IPS-20b (cell line): ENCODE data around the gene PPP1R13B.

ENCODE experiments used
- H3K27ac ChIP-seq: one replicate; pipeline ENCODE4 v1.5.1; 2013; ENCODE audit warnings: low read length
- H3K27me3 ChIP-seq: 2 replicates; pipeline ENCODE4 v1.6.1; 2013; ENCODE audit warnings: mild to moderate bottlenecking, low read length, inconsistent platforms; ENCODE audit not compliant: insufficient read depth
- H3K36me3 ChIP-seq: 2 replicates; pipeline ENCODE4 v1.6.1; 2013; ENCODE audit warnings: low read depth, mild to moderate bottlenecking, inconsistent platforms, low read length, moderate library complexity; ENCODE audit not compliant: insufficient read depth
- H3K4me1 ChIP-seq: 2 replicates; pipeline ENCODE4 v1.6.1; 2013; ENCODE audit warnings: mild to moderate bottlenecking, control low read depth, inconsistent platforms, low read length, moderate library complexity; ENCODE audit not compliant: insufficient read depth
- H3K4me3 ChIP-seq: 2 replicates; pipeline ENCODE4 v1.5.1; 2013; ENCODE audit warnings: mild to moderate bottlenecking, low read length, inconsistent platforms
- H3K9ac ChIP-seq: 2 replicates; pipeline ENCODE4 v1.6.1; 2013; ENCODE audit warnings: low read depth, mild to moderate bottlenecking, inconsistent platforms, low read length, moderate library complexity
- H3K9me3 ChIP-seq: 2 replicates; pipeline ENCODE4 v1.6.1; 2013; ENCODE audit warnings: mild to moderate bottlenecking, low read depth, low read length, inconsistent platforms; ENCODE audit not compliant: insufficient read depth

Gene PPP1R13B

GRCh38 chr14:103735439-103735814, 111.9 kb downstream of the PPP1R13B start:
- Histone ChIP-seq H3K9ac (no peak overlapping the region), H3K27me3 (no peaks in the 10 kb centered on the region), H3K36me3 (peaks cover 16% of the 10 kb centered on the region; the same call in 1 of the 2 replicates), H3K27ac (no peak overlapping the region), H3K4me3 (no peak overlapping the region), H3K9me3 (no peaks in the 10 kb centered on the region), H3K4me1 (0 out of 2 replicates have a peak, but pooled peaks cover 2% of the 10 kb centered on the region)

DNA sequence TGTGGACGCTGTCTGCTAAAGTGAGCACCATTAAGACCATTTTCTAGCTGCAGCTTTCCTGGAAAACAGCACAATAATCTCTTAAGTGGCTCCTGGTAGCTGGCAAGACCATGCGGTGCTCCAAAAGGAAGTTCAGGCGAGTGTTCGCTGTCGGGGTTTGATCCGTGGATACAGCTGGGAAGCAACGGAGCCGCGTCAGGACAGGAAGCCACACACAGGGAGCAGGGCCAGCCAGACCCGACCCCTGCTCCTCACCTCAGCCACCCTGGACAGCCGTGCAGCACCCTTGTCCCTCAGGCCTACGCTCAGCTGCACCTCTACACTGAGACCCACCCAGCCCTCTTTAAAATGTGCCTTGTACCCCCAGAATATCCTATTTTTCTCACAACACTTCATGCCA, 112.4 kb downstream of the PPP1R13B start:
- no peak overlapping the region for H3K4me3 ChIP-seq
- no peak overlapping the region for H3K9ac ChIP-seq
- H3K27ac ChIP-seq: no peak overlapping the region
- 0 out of 2 replicates have a peak, but pooled peaks cover 2% of the 10 kb centered on the region for H3K4me1 ChIP-seq
- no peaks in the 10 kb centered on the region for H3K9me3 ChIP-seq
- H3K36me3 ChIP-seq: peaks cover 19% of the 10 kb centered on the region
- no peaks in the 10 kb centered on the region for H3K27me3 ChIP-seq

- Histone ChIP-seq H3K4me3 (no peak overlapping the region), H3K36me3 (peaks cover 27% of the 10 kb centered on the region), H3K9ac (no peak overlapping the region), H3K9me3 (no peaks in the 10 kb centered on the region), H3K4me1 (no peaks in the 10 kb centered on the region), H3K27me3 (no peaks in the 10 kb centered on the region), H3K27ac (no peak overlapping the region)
Measured at GRCh38 chr14:103734081-103734888, 113.1 kb downstream of the PPP1R13B start.

- Histone ChIP-seq H3K27ac (no peak overlapping the region), H3K4me3 (no peak overlapping the region), H3K27me3 (no peaks in the 10 kb centered on the region), H3K4me1 (no peaks in the 10 kb centered on the region), H3K36me3 (peaks cover 33% of the 10 kb centered on the region), H3K9me3 (no peaks in the 10 kb centered on the region), H3K9ac (no peak overlapping the region)
Measured at GRCh38 chr14:103733651-103734050, 113.7 kb downstream of the PPP1R13B start.

- no peaks in the 10 kb centered on the region for H3K27me3 ChIP-seq
- H3K4me1 ChIP-seq: no peaks in the 10 kb centered on the region
- peaks cover 39% of the 10 kb centered on the region for H3K36me3 ChIP-seq
- no peak overlapping the region for H3K27ac ChIP-seq
- H3K9ac ChIP-seq: no peak overlapping the region
- no peak overlapping the region for H3K4me3 ChIP-seq
- no peaks in the 10 kb centered on the region for H3K9me3 ChIP-seq
Measured at GRCh38 chr14:103732868-103733620, 114.3 kb downstream of the PPP1R13B start.

GRCh38 chr14:103731916-103732867, 115.2 kb downstream of the PPP1R13B start:
- Histone ChIP-seq H3K4me1 (no peaks in the 10 kb centered on the region), H3K4me3 (no peak overlapping the region), H3K36me3 (peaks cover 39% of the 10 kb centered on the region), H3K27me3 (no peaks in the 10 kb centered on the region), H3K9ac (no peak overlapping the region), H3K9me3 (no peaks in the 10 kb centered on the region), H3K27ac (no peak overlapping the region)

DNA sequence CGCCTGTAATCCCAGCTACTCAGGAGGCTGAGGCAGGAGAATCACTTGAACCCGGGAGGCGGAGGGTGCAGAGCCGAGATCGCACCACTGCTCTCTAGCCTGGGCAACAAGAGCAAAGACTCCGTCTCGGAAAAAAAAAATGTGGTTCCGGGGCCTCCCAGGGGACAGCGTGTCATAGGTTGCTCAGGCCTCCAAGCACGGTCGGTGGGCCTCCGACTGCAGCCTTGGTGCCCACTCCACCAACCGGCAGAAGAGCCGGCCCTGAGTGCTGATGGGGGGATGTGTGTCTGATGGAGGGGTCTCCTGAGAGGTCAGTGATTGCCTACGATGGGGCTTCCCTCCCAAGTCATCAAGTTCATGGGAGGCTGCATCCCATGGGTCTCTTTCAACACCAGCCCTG, 115.9 kb downstream of the PPP1R13B start:
- Histone ChIP-seq H3K4me1 (no peaks in the 10 kb centered on the region), H3K4me3 (no peak overlapping the region), H3K36me3 (peaks cover 39% of the 10 kb centered on the region), H3K27ac (no peak overlapping the region), H3K9ac (no peak overlapping the region), H3K27me3 (no peaks in the 10 kb centered on the region), H3K9me3 (no peaks in the 10 kb centered on the region)

DNA sequence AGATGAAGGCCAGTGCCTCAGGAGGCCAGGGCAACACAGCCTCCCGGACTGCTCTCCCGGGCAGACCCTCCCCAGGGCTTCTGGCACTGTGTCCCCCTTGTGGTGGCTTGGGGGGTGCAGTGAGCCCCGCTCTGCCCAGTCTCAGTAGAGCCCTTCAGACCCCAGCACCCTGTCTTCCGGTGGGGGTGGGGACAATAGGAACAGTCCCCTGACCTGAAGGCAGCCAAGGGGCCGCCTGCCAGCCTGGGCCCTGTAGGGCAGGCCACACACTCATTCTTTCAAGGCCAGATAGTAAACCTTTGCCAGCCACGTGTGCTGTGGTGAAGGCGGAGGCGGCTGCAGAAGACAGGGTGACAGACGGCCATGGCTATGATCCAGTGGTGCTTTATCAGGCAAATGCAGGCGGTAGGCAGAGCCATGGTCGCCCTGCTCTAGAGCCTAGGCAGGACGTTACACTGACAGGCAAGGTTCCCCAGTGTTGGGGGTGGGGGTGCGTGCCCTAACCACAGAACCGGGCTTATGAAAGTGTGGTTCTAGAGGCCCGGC, 116.8 kb downstream of the PPP1R13B start:
- H3K36me3 ChIP-seq: peaks cover 39% of the 10 kb centered on the region
- no peak overlapping the region for H3K4me3 ChIP-seq
- no peak overlapping the region for H3K9ac ChIP-seq
- H3K27me3 ChIP-seq: no peaks in the 10 kb centered on the region
- no peaks in the 10 kb centered on the region for H3K9me3 ChIP-seq
- no peaks in the 10 kb centered on the region for H3K4me1 ChIP-seq
- no peak overlapping the region for H3K27ac ChIP-seq

GRCh38 chr14:103729496-103730448, 117.6 kb downstream of the PPP1R13B start:
- no peaks in the 10 kb centered on the region for H3K4me1 ChIP-seq
- peaks cover 39% of the 10 kb centered on the region for H3K36me3 ChIP-seq
- H3K27ac ChIP-seq: no peak overlapping the region
- no peak overlapping the region for H3K9ac ChIP-seq
- H3K9me3 ChIP-seq: no peaks in the 10 kb centered on the region
- no peaks in the 10 kb centered on the region for H3K27me3 ChIP-seq
- H3K4me3 ChIP-seq: no peak overlapping the region

GRCh38 chr14:103728721-103729120, 118.7 kb downstream of the PPP1R13B start:
- H3K36me3 ChIP-seq: peaks cover 36% of the 10 kb centered on the region
- no peaks in the 10 kb centered on the region for H3K9me3 ChIP-seq
- no peak overlapping the region for H3K27ac ChIP-seq

More at GRCh38 chr14:103728721-103729120, 118.7 kb downstream of the PPP1R13B start:
- Histone ChIP-seq H3K4me1 (no peaks in the 10 kb centered on the region), H3K27me3 (no peaks in the 10 kb centered on the region), H3K4me3 (no peak overlapping the region), H3K9ac (no peak overlapping the region)
